HCT116 (cell line): ENCODE results near the gene CUEDC2. TPM values are rescaled to one million over a fixed set of nuclear protein-coding genes. Genes with fewer than 3 reads are reported as not detected.

Experiments used
- ATAC-seq: fragments of 200-7000 bp; cut with Tn5 transposase; 2 replicates; pipeline ENCODE4 v1.9.1; 2020; ENCODE audit warnings: mild to moderate bottlenecking, moderate library complexity
- BruUV-seq: library from RNA; stranded (reverse); fragments of 400-500 nt; replicated peaks from 2 replicates; lab custom pipeline; 2021; lab: Mats Ljungman, UMichigan
- CTCF ChIA-PET: fragments of 300-600 bp; sonication (Branson Sonifier 250); formaldehyde crosslinking; loops from one replicate; lab custom pipeline; 2021; ENCODE audit warnings: antibody characterized with exemption; lab: Charles Lee
- POLR2A ChIA-PET: fragments of 300-600, 350-600 bp; sonication (Branson Sonifier 250); formaldehyde crosslinking; loops from one replicate; lab custom pipeline; 2021; ENCODE audit warnings: antibody characterized with exemption; lab: Charles Lee
- RAD21 ChIA-PET, 2 experiments: fragments of 300-600 bp; sonication (Branson Sonifier 250); formaldehyde crosslinking; loops; one replicate each; lab custom pipeline; 2023; ENCODE audit warnings: low total read pairs in 2 of 2; ENCODE audit not compliant: uncharacterized antibody in 2 of 2, unreplicated experiment in 2 of 2, low non-redundant PET in 1 of 2; lab: Charles Lee
- DNase-seq: peaks from one replicate; pipeline ENCODE4 v3.0.0-alpha.2; 2010; ENCODE audit warnings: low read depth, low spot score
- H2AFZ ChIP-seq: fragments of 200-600 bp; shearing (Covaris generic), sonication (generic); 2 replicates; pipeline ENCODE4 v1.6.1; 2017; ENCODE audit warnings: low read depth, mixed run types, mixed read lengths, antibody characterized with exemption, low read length; ENCODE audit not compliant: poor library complexity, severe bottlenecking
- H3K27ac ChIP-seq: 2 replicates; pipeline ENCODE4 v1.5.1; 2012; ENCODE audit warnings: low read depth, low read length
- H3K27me3 ChIP-seq: fragments of 200-600 bp; sonication (generic); 2 replicates; pipeline ENCODE4 v1.6.1; 2016; ENCODE audit warnings: mixed run types, low read length, mixed read lengths; ENCODE audit not compliant: insufficient read depth
- H3K36me3 ChIP-seq, 2 experiments: fragments of 200-500 bp in 1 of 2; fragments of 200-600 bp in 1 of 2; sonication (Bioruptor generic) in 1 of 2; sonication (generic) in 1 of 2; 2 replicates each; pipeline versions ENCODE4 v1.5.1 to v1.6.1; 2014 to 2016; ENCODE audit warnings: low read length in 2 of 2, inconsistent platforms in 1 of 2, mixed read lengths in 1 of 2, mixed run types in 1 of 2; ENCODE audit not compliant: insufficient read depth in 2 of 2, control insufficient read depth in 1 of 2
- H3K4me1 ChIP-seq, 2 experiments: fragments of 200-600 bp in 1 of 2; sonication (generic) in 1 of 2; 2 replicates each; pipeline versions ENCODE4 v1.5.1 to v1.6.1; 2012 to 2017; ENCODE audit warnings: low read length in 2 of 2, inconsistent platforms in 1 of 2, mild to moderate bottlenecking in 1 of 2, mixed read lengths in 1 of 2, mixed run types in 1 of 2, moderate library complexity in 1 of 2; ENCODE audit not compliant: insufficient read depth in 2 of 2, control insufficient read depth in 1 of 2
- H3K4me2 ChIP-seq: fragments of 200-600 bp; sonication (generic); 2 replicates; pipeline ENCODE4 v1.6.1; 2017; ENCODE audit warnings: mixed run types, low read length, mixed read lengths
- H3K4me3 ChIP-seq, 2 experiments: fragments of 200-600 bp in 1 of 2; sonication (generic) in 1 of 2; replicated peaks in 1 of 2; 2 replicates each; pipeline ENCODE4 v1.5.1; 2011 to 2016; ENCODE audit warnings: low read length in 2 of 2, control low read depth in 1 of 2, low read depth in 1 of 2, mild to moderate bottlenecking in 1 of 2, mixed read lengths in 1 of 2, mixed run types in 1 of 2
- H3K79me2 ChIP-seq: fragments of 200-600 bp; sonication (generic); 2 replicates; pipeline ENCODE4 v1.6.1; 2017; ENCODE audit warnings: mild to moderate bottlenecking, mixed run types, low read length, moderate library complexity, mixed read lengths; ENCODE audit not compliant: insufficient read depth
- H3K9ac ChIP-seq: fragments of 200-600 bp; sonication (generic); 2 replicates; pipeline ENCODE4 v1.6.1; 2016; ENCODE audit warnings: low read length, mixed read lengths
- H3K9me2 ChIP-seq: fragments of 200-600 bp; sonication (generic), shearing (Covaris generic); 2 replicates; pipeline ENCODE4 v1.6.1; 2017; ENCODE audit warnings: mixed run types, mild to moderate bottlenecking, moderate library complexity; ENCODE audit not compliant: insufficient read depth
- H3K9me3 ChIP-seq, 2 experiments: fragments of 200-500 bp in 1 of 2; fragments of 200-600 bp in 1 of 2; sonication (Bioruptor generic) in 1 of 2; sonication (generic) in 1 of 2; 2 replicates each; pipeline ENCODE4 v1.6.1; 2014 to 2017; ENCODE audit warnings: low read length in 2 of 2, mixed read lengths in 2 of 2, inconsistent platforms in 1 of 2, low read depth in 1 of 2, mild to moderate bottlenecking in 1 of 2, mixed run types in 1 of 2, moderate library complexity in 1 of 2; ENCODE audit not compliant: control insufficient read depth in 1 of 2, insufficient read depth in 1 of 2
- H4K20me1 ChIP-seq: fragments of 200-600 bp; sonication (generic), shearing (Covaris generic); 2 replicates; pipeline ENCODE4 v1.6.1; 2017; ENCODE audit warnings: mixed run types, mild to moderate bottlenecking, moderate library complexity; ENCODE audit not compliant: insufficient read depth
- CBX3 ChIP-seq: IDR thresholded peaks from 2 replicates; pipeline ENCODE4 v1.6.1; 2012; ENCODE audit warnings: low read depth
- EGR1 ChIP-seq: IDR thresholded peaks from 2 replicates; pipeline ENCODE4 v1.6.1; 2012; ENCODE audit warnings: low read depth
- ELF1 ChIP-seq: IDR thresholded peaks from 2 replicates; pipeline ENCODE4 v1.6.1; 2012; ENCODE audit warnings: low read depth, borderline replicate concordance
- EZH2phosphoT487 ChIP-seq: fragments of 200-600 bp; IDR thresholded peaks from 2 replicates; pipeline ENCODE4 v1.6.1; 2018; ENCODE audit warnings: antibody characterized with exemption, borderline replicate concordance
- POLR2A ChIP-seq: IDR thresholded peaks from 2 replicates; pipeline ENCODE4 v1.7.0; 2011; ENCODE audit warnings: borderline replicate concordance; ENCODE audit not compliant: insufficient read depth, insufficient read length; ENCODE audit errors: extremely low read depth
- SIN3A ChIP-seq: IDR thresholded peaks from 2 replicates; pipeline ENCODE4 v1.6.1; 2012; ENCODE audit warnings: low read depth
- SP1 ChIP-seq: IDR thresholded peaks from 2 replicates; pipeline ENCODE4 v1.6.1; 2012; ENCODE audit warnings: low read depth
- SRF ChIP-seq: IDR thresholded peaks from 2 replicates; pipeline ENCODE4 v1.6.1; 2012; ENCODE audit warnings: low read depth
- YY1 ChIP-seq: IDR thresholded peaks from 2 replicates; pipeline ENCODE4 v1.6.1; 2011; ENCODE audit warnings: low read length, low read depth, moderate library complexity, mild to moderate bottlenecking; ENCODE audit not compliant: insufficient replicate concordance; ENCODE audit errors: extremely low read depth
- ZNF274 ChIP-seq: fragments of 200-500 bp; sonication (Bioruptor generic); IDR thresholded peaks from 2 replicates; pipeline ENCODE4 v1.6.1; 2014; ENCODE audit warnings: mild to moderate bottlenecking, low read depth, low read length, inconsistent platforms
- intact Hi-C: fragments of 100-400 bp; cut with micrococcal nuclease; formaldehyde crosslinking; loops from 2 replicates; pipeline ENCODE4 v1.10.0; 2022
- total RNA-seq: library from RNA; stranded (reverse); gene quantifications from one replicate; pipeline ENCODE4 v1.2.1, GENCODE V29; 2021; ENCODE audit not compliant: unreplicated experiment
- TF ChIP-seq, protein P1 (sequence below): IDR thresholded peaks from 2 replicates; pipeline ENCODE4 v1.6.1; 2012; ENCODE audit warnings: low read depth

The CUEDC2 gene
- total RNA-seq, 1 experiment from 2014 or later = 96.7 TPM

DNA sequence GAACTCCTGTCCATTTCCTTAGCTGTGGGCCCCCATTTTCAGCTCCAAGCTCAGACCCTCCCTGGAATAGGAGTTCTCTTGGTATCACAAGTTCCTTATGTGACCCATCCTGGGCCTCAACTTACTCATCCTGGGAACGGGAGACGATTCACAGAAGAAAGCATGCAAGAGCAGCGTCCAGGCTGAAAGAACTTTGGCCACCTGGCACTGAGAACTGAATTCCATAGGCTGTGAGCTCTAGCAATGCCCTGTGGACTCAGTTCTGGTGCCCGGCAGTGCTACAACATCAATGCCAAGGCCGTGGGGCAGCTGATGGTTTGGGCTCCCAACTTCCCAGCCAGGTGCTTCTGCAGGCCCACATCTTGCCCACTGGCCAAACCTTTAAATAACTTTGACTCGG lies 3.9 kb upstream of the CUEDC2 start:
- BruUV-seq = no TSS peak
- no peak overlapping the region for H2AFZ ChIP-seq
- ChIA-PET RAD21 (no interaction called here), POLR2A (interaction anchor here (6.6 kb wide), 1 partner anchor 15 kb away, joined by 36 read pairs; the partner anchor contains the start of gene C10orf95), CTCF (interaction anchor here (1.1 kb wide), 1 partner anchor 148 kb away, joined by 3 read pairs; no protein-coding TSS in a partner anchor)
- H3K4me1 ChIP-seq = peaks cover 0 to 20% of the 10 kb centered on the region in 2 experiments; a peak in 2 of 4 replicates
- peaks cover 11% of the 10 kb centered on the region for H3K79me2 ChIP-seq
- no peaks in the 10 kb centered on the region for H4K20me1 ChIP-seq
- H3K27me3 ChIP-seq = peaks cover 7% of the 10 kb centered on the region; the same call in 1 of the 2 replicates
- no peak for DNase-seq
- no peak for ATAC-seq
- TF ChIP-seq SRF (no peak), YY1 (no peak), ELF1 (no peak), POLR2A (no peak), CBX3 (no peak), SIN3A (no peak), EZH2phosphoT487 (no peak), ZNF274 (no peak), SP1 (no peak), EGR1 (no peak)
- TF ChIP-seq, protein P1, sequence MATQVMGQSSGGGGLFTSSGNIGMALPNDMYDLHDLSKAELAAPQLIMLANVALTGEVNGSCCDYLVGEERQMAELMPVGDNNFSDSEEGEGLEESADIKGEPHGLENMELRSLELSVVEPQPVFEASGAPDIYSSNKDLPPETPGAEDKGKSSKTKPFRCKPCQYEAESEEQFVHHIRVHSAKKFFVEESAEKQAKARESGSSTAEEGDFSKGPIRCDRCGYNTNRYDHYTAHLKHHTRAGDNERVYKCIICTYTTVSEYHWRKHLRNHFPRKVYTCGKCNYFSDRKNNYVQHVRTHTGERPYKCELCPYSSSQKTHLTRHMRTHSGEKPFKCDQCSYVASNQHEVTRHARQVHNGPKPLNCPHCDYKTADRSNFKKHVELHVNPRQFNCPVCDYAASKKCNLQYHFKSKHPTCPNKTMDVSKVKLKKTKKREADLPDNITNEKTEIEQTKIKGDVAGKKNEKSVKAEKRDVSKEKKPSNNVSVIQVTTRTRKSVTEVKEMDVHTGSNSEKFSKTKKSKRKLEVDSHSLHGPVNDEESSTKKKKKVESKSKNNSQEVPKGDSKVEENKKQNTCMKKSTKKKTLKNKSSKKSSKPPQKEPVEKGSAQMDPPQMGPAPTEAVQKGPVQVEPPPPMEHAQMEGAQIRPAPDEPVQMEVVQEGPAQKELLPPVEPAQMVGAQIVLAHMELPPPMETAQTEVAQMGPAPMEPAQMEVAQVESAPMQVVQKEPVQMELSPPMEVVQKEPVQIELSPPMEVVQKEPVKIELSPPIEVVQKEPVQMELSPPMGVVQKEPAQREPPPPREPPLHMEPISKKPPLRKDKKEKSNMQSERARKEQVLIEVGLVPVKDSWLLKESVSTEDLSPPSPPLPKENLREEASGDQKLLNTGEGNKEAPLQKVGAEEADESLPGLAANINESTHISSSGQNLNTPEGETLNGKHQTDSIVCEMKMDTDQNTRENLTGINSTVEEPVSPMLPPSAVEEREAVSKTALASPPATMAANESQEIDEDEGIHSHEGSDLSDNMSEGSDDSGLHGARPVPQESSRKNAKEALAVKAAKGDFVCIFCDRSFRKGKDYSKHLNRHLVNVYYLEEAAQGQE = no peak
- intact Hi-C loops = no loop called here
- H3K27ac ChIP-seq = no peak overlapping the region
- H3K36me3 ChIP-seq = no peaks in the 10 kb centered on the region
- no peak overlapping the region for H3K4me2 ChIP-seq
- H3K4me3 ChIP-seq = no peak overlapping the region
- no peaks in the 10 kb centered on the region for H3K9me3 ChIP-seq
- no peaks in the 10 kb centered on the region for H3K9me2 ChIP-seq
- no peak overlapping the region for H3K9ac ChIP-seq
